Activated naive CD4-positive, alpha-beta T cell treated with anti-CD3 and anti-CD28 coated beads, Interleukin-2, amount 50 U/mL, for 72 hours (primary cell): ENCODE results near the gene DPAGT1. TPM values are rescaled to one million over a fixed set of nuclear protein-coding genes. Genes with fewer than 3 reads are reported as not detected.
"Not testable (repeated sequence)": the region's sequence is repeated elsewhere in the genome, so short reads cannot be mapped to it uniquely, and the experiment has no call there.

Source experiments
- ATAC-seq, 2 donors: fragments of 150-1000 bp; cut with Tn5 transposase; 2 replicates each; pipeline ENCODE4 v1.10.0; 2021; ENCODE audit warnings: mild to moderate bottlenecking in 2 of 2, moderate library complexity in 2 of 2
- DNase-seq, 2 donors: peaks; one replicate each; pipeline ENCODE4 v3.0.0; 2021 to 2022; ENCODE audit warnings: low spot score in 2 of 2
- H3K27ac Mint-ChIP-seq, 2 donors: one replicate each; pipeline ENCODE4 v1.8.0; 2022; ENCODE audit warnings: mild to moderate bottlenecking in 2 of 2, mixed read lengths in 2 of 2
- H3K36me3 Mint-ChIP-seq, 2 donors: one replicate each; pipeline ENCODE4 v1.8.0; 2022; ENCODE audit warnings: mixed read lengths in 2 of 2
- H3K9me3 Mint-ChIP-seq, 2 donors: one replicate each; pipeline ENCODE4 v1.8.0; 2022; ENCODE audit warnings: mixed read lengths in 2 of 2
- total RNA-seq, 2 donors: library from RNA; stranded (reverse); gene quantifications; one replicate each; pipeline ENCODE4 v1.2.3, GENCODE V29; 2022

Gene DPAGT1
- total RNA-seq: 10 to 100 TPM; 74.7 to 79.9 TPM

GRCh38 chr11:119101759-119102423, at the start of gene DPAGT1:
Gene DPAGT1 (minus strand): TSS chr11:119101853. CDS start chr11:119101655, 198 bp downstream.
- DNase-seq: peak; percentile 83
- H3K36me3 Mint-ChIP-seq: peaks cover 12 to 52% of the 10 kb centered on the region in 2 donors
- peak within 1 kb of the TSS; percentile 97 to 99 for H3K27ac Mint-ChIP-seq
- ATAC-seq: peak; percentile 85 to 91
- H3K9me3 Mint-ChIP-seq: no peaks in the 10 kb centered on the region

- DNase-seq (no peak), ATAC-seq (no peak)
- H3K27ac Mint-ChIP-seq: no peak overlapping the region
- no peaks in the 10 kb centered on the region for H3K36me3 Mint-ChIP-seq
- H3K9me3 Mint-ChIP-seq: no peaks in the 10 kb centered on the region
Observed at GRCh38 chr11:119149786-119150275, 48.2 kb upstream of the DPAGT1 start.

GRCh38 chr11:119149018-119149785, 47.5 kb upstream of the DPAGT1 start, which contains the start of gene ABCG4:
Gene ABCG4 (plus strand): TSS chr11:119149052. CDS start chr11:119149966, 914 bp downstream.
- ATAC-seq (peak; percentile 53 to 75), DNase-seq (peak in 1 of 2 donors; percentile 38)
- no peaks in the 10 kb centered on the region for H3K9me3 Mint-ChIP-seq
- H3K36me3 Mint-ChIP-seq: no peaks in the 10 kb centered on the region
- H3K27ac Mint-ChIP-seq: no peak within 1 kb of the TSS

- ATAC-seq (no peak), DNase-seq (no peak)
- Mint-ChIP-seq H3K9me3 (no peaks in the 10 kb centered on the region), H3K27ac (no peak overlapping the region), H3K36me3 (no peaks in the 10 kb centered on the region)
Observed at GRCh38 chr11:119148720-119149017, 47.0 kb upstream of the DPAGT1 start.

- DNase-seq: no peak
- no peak for ATAC-seq
- Mint-ChIP-seq H3K9me3 (no peaks in the 10 kb centered on the region), H3K27ac (no peak overlapping the region), H3K36me3 (no peaks in the 10 kb centered on the region)
Observed at GRCh38 chr11:119147604-119148333, 46.1 kb upstream of the DPAGT1 start.

GRCh38 chr11:119145551-119145950, 43.9 kb upstream of the DPAGT1 start:
- Mint-ChIP-seq H3K9me3 (no peaks in the 10 kb centered on the region), H3K27ac (no peak overlapping the region), H3K36me3 (no peaks in the 10 kb centered on the region)
- DNase-seq: no peak
- ATAC-seq: no peak

- Mint-ChIP-seq H3K27ac (no peak overlapping the region), H3K36me3 (no peaks in the 10 kb centered on the region), H3K9me3 (no peaks in the 10 kb centered on the region)
- DNase-seq (no peak), ATAC-seq (peak; percentile 36 to 66)
Observed at GRCh38 chr11:119144825-119145486, 43.3 kb upstream of the DPAGT1 start.

- H3K9me3 Mint-ChIP-seq, DNase-seq, H3K27ac Mint-ChIP-seq, H3K36me3 Mint-ChIP-seq, ATAC-seq: not testable (repeated sequence)
Observed at GRCh38 chr11:119139276-119139675, 37.6 kb upstream of the DPAGT1 start.

- DNase-seq: no peak
- peak in 1 of 2 donors; percentile 44 for ATAC-seq
- H3K36me3 Mint-ChIP-seq: peaks cover 8 to 19% of the 10 kb centered on the region in 2 donors
- no peak overlapping the region for H3K27ac Mint-ChIP-seq
- no peaks in the 10 kb centered on the region for H3K9me3 Mint-ChIP-seq
Observed at GRCh38 chr11:119134389-119134978, 32.8 kb upstream of the DPAGT1 start.

GRCh38 chr11:119130662-119131061, 29.0 kb upstream of the DPAGT1 start:
- H3K9me3 Mint-ChIP-seq: no peaks in the 10 kb centered on the region
- H3K36me3 Mint-ChIP-seq: peaks cover 8 to 22% of the 10 kb centered on the region in 2 donors
- no peak for ATAC-seq
- H3K27ac Mint-ChIP-seq: peak overlapping the region; percentile 5 to 72
- no peak for DNase-seq

GRCh38 chr11:119126675-119127268, 25.1 kb upstream of the DPAGT1 start:
- no peak for ATAC-seq
- peaks cover 12 to 21% of the 10 kb centered on the region in 2 donors for H3K36me3 Mint-ChIP-seq
- H3K9me3 Mint-ChIP-seq: no peaks in the 10 kb centered on the region

GRCh38 chr11:119125821-119126220, 24.2 kb upstream of the DPAGT1 start:
- Mint-ChIP-seq H3K9me3 (no peaks in the 10 kb centered on the region), H3K27ac (no peak overlapping the region), H3K36me3 (peaks cover 13 to 17% of the 10 kb centered on the region in 2 donors)
- no peak for DNase-seq
- no peak for ATAC-seq

More at GRCh38 chr11:119126675-119127268, 25.1 kb upstream of the DPAGT1 start:
- no peak for DNase-seq
- H3K27ac Mint-ChIP-seq: peak overlapping the region; percentile 35 to 74

GRCh38 chr11:119121811-119122124, 20.1 kb upstream of the DPAGT1 start:
- Mint-ChIP-seq H3K9me3 (no peaks in the 10 kb centered on the region), H3K36me3 (peaks cover 19 to 21% of the 10 kb centered on the region in 2 donors), H3K27ac (peak overlapping the region; percentile 88 to 96)
- ATAC-seq: peak in 1 of 2 donors; percentile 10
- DNase-seq: no peak

- DNase-seq (peak; percentile 98 to 99), ATAC-seq (peak; percentile 98 to 99)
- H3K27ac Mint-ChIP-seq: peak within 1 kb of the TSS; percentile 88 to 96
- H3K9me3 Mint-ChIP-seq: no peaks in the 10 kb centered on the region
- peaks cover 18 to 25% of the 10 kb centered on the region in 2 donors for H3K36me3 Mint-ChIP-seq
Observed at GRCh38 chr11:119121008-119121810, 19.6 kb upstream of the DPAGT1 start, which contains the start of gene HINFP. Gene HINFP (plus strand): TSS chr11:119121580. CDS start chr11:119126945, 5,365 bp downstream.

- no peak for ATAC-seq
- Mint-ChIP-seq H3K9me3 (no peaks in the 10 kb centered on the region), H3K27ac (peak overlapping the region; percentile 88)
Observed at GRCh38 chr11:119120639-119121007, 19.0 kb upstream of the DPAGT1 start.

More at GRCh38 chr11:119120639-119121007, 19.0 kb upstream of the DPAGT1 start:
- DNase-seq: no peak
- peaks cover 22 to 30% of the 10 kb centered on the region in 2 donors for H3K36me3 Mint-ChIP-seq
